Activated B cell treated with CpG ODN at 0.5 μM for 24 hours (primary cell): ENCODE results near the gene WIPF2. TPM values are rescaled to one million over a fixed set of nuclear protein-coding genes. Genes with fewer than 3 reads are reported as not detected.
"Not testable (repeated sequence)": the region's sequence is repeated elsewhere in the genome, so short reads cannot be mapped to it uniquely, and the experiment has no call there.

Source experiments
- ATAC-seq: fragments of 200-7000 bp; cut with Tn5 transposase; one replicate; pipeline ENCODE4 v1.10.0; 2021; ENCODE audit warnings: low read depth, mild to moderate bottlenecking, moderate library complexity
- CTCF ChIA-PET: fragments of 350-600 bp; sonication (Branson Sonifier 250); formaldehyde crosslinking; loops from one replicate; lab custom pipeline; 2021; ENCODE audit warnings: antibody characterized with exemption; lab: Charles Lee
- POLR2A ChIA-PET: fragments of 350-600 bp; sonication (Branson Sonifier 250); formaldehyde crosslinking; loops from one replicate; lab custom pipeline; 2021; ENCODE audit warnings: antibody characterized with exemption; lab: Charles Lee
- DNase-seq: peaks from one replicate; pipeline ENCODE4 v3.0.0; 2022
- H3K27ac Mint-ChIP-seq: one replicate; pipeline ENCODE4 v1.8.0; 2020; ENCODE audit warnings: mixed read lengths
- H3K27me3 Mint-ChIP-seq: one replicate; pipeline ENCODE4 v1.8.0; 2021; ENCODE audit warnings: mixed read lengths
- H3K36me3 Mint-ChIP-seq: one replicate; pipeline ENCODE4 v1.8.0; 2021; ENCODE audit warnings: low read depth, mixed read lengths
- H3K4me1 Mint-ChIP-seq: one replicate; pipeline ENCODE4 v1.8.0; 2021; ENCODE audit warnings: mixed read lengths
- H3K4me3 Mint-ChIP-seq: one replicate; pipeline ENCODE4 v1.8.0; 2020; ENCODE audit warnings: mild to moderate bottlenecking, mixed read lengths
- H3K9me3 Mint-ChIP-seq: one replicate; pipeline ENCODE4 v1.8.0; 2020; ENCODE audit warnings: mixed read lengths
- CTCF ChIP-seq: fragments of 200-600 bp; IDR thresholded peaks from one replicate; pipeline ENCODE4 v1.8.0; 2022; ENCODE audit warnings: antibody characterized with exemption, mild to moderate bottlenecking
- intact Hi-C: fragments of 100-400 bp; cut with micrococcal nuclease; formaldehyde crosslinking; loops from one replicate; pipeline ENCODE4 v1.15.1; 2024
- total RNA-seq: library from RNA; stranded (reverse); gene quantifications from 2 replicates; pipeline ENCODE4 v1.2.3, GENCODE V29; 2022

The WIPF2 gene
- total RNA-seq, 1 donor from 2014 or later: 32.9 TPM

- Mint-ChIP-seq H3K27me3 (peaks cover 7% of the 10 kb centered on the region), H3K4me1 (peaks cover 4% of the 10 kb centered on the region), H3K9me3 (no peaks in the 10 kb centered on the region), H3K4me3 (no peak overlapping the region), H3K36me3 (no peaks in the 10 kb centered on the region), H3K27ac (no peak overlapping the region)
- DNase-seq: no peak
- ChIA-PET POLR2A (no interaction called here), CTCF (interaction anchor here (1.8 to 2.9 kb wide), 3 partner anchors 20 to 92 kb away, joined by 4 to 7 read pairs (median 4); no protein-coding TSS in a partner anchor)
- intact Hi-C loops: no loop called here
- TF ChIP-seq CTCF: no peak
- ATAC-seq: no peak
These were observed 20.5 kb upstream of the WIPF2 start for GRCh38 chr17:40198576-40198975.

GRCh38 chr17:40203131-40203530, 16.0 kb upstream of the WIPF2 start:
- Mint-ChIP-seq H3K36me3 (no peaks in the 10 kb centered on the region), H3K4me3 (no peak overlapping the region), H3K27me3 (no peaks in the 10 kb centered on the region), H3K4me1 (peaks cover 4% of the 10 kb centered on the region), H3K9me3 (no peaks in the 10 kb centered on the region), H3K27ac (no peak overlapping the region)
- intact Hi-C loops: loop anchor here (5.0 kb wide), 2 partner anchors 154 to 214 kb away; partner anchors contain the start of gene TOP2A
- DNase-seq: no peak
- ChIA-PET CTCF (interaction anchor here (1.3 to 4.4 kb wide), 5 partner anchors 12 to 151 kb away, joined by 4 to 26 read pairs (median 10); partner anchors contain the start of gene WIPF2), POLR2A (no interaction called here)
- no peak for ATAC-seq
- no peak for TF ChIP-seq CTCF

GRCh38 chr17:40206193-40206592, 12.9 kb upstream of the WIPF2 start:
- POLR2A ChIA-PET, H3K4me1 Mint-ChIP-seq, H3K27ac Mint-ChIP-seq, CTCF ChIA-PET, H3K27me3 Mint-ChIP-seq, DNase-seq, intact Hi-C loops, H3K4me3 Mint-ChIP-seq, H3K9me3 Mint-ChIP-seq, H3K36me3 Mint-ChIP-seq, ATAC-seq: not testable (repeated sequence)

GRCh38 chr17:40209404-40210093, 9.6 kb upstream of the WIPF2 start:
- CTCF ChIA-PET: interaction anchor here (0.7 kb wide), 1 partner anchor 7 kb away, joined by 4 read pairs; no protein-coding TSS in a partner anchor
- Mint-ChIP-seq H3K4me3 (no peak overlapping the region), H3K9me3 (no peaks in the 10 kb centered on the region), H3K27ac (no peak overlapping the region), H3K4me1 (no peaks in the 10 kb centered on the region), H3K27me3 (no peaks in the 10 kb centered on the region), H3K36me3 (no peaks in the 10 kb centered on the region)
- ATAC-seq (no peak), DNase-seq (no peak)
- intact Hi-C loops: no loop called here
- POLR2A ChIA-PET: interaction anchor here (0.7 to 1.6 kb wide), 2 partner anchors 9 to 155 kb away, joined by 3 to 4 read pairs; partner anchors contain the start of genes MED24 and WIPF2
- no peak for TF ChIP-seq CTCF

GRCh38 chr17:40213914-40214313, 5.2 kb upstream of the WIPF2 start:
- CTCF ChIA-PET, H3K27me3 Mint-ChIP-seq, ATAC-seq, H3K36me3 Mint-ChIP-seq, H3K9me3 Mint-ChIP-seq, intact Hi-C loops, H3K4me3 Mint-ChIP-seq, DNase-seq, H3K27ac Mint-ChIP-seq, POLR2A ChIA-PET: not testable (repeated sequence)
- H3K4me1 Mint-ChIP-seq: peaks cover 10% of the 10 kb centered on the region
